Body of pancreas (tissue), 4 donors: ENCODE measurements around the gene CACNA1C.

ENCODE experiments used
- CTCF ChIP-seq, 7 experiments: fragments of 450-650 bp in 4 of 7; fragments of 200-600 bp in 3 of 7; sonication (generic) in 3 of 7; IDR thresholded peaks; one replicate each; pipeline ENCODE4 v1.5.1; 2016 to 2019; ENCODE audit warnings: antibody characterized with exemption in 7 of 7
- POLR2A ChIP-seq, 3 donors: fragments of 450-650 bp; IDR thresholded peaks; one replicate each; pipeline ENCODE4 v1.6.1; 2016; ENCODE audit warnings: antibody characterized with exemption in 3 of 3, mild to moderate bottlenecking in 2 of 3

DNA sequence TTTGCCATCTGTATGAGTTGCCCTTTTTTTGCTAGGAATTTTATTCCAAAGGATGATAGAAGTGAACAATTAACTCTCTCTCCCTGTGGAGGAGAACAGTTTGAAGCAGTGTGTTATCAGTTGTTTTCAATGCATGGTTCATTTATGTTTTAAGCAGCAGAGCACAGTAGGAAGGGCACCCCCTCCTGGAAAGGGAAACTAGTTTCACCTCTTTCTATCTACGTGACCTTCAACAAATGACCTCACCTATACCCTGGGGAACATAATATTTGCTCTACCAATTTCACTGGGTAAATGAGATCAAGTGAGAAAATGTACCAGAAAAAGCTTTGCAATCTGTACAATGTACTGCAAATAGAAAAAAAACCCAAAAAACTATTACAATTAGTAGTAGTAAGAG, 43.2 kb upstream of the CACNA1C start:
- TF ChIP-seq CTCF (IDR thresholded peaks at IDR 0.05) = no peak
- TF ChIP-seq POLR2A (IDR thresholded peaks at IDR 0.05) = no peak
